Measurements from ENCODE around the gene AGAP1.

Gene AGAP1

GRCh38 chr2:235737840-235738239 lies 244.0 kb downstream of the AGAP1 start:
- Histone ChIP-seq H3K4me3 (no peak overlapping the region), H3K27ac (no peak overlapping the region)
- no peak for DNase-seq (ENCODE audit: low spot score)
- no peak for TF ChIP-seq CTCF (IDR thresholded peaks at IDR 0.05)

- H3K4me3 ChIP-seq: no peak overlapping the region
- DNase-seq (ENCODE audit: low spot score): no peak
- TF ChIP-seq CTCF (IDR thresholded peaks at IDR 0.05): no peak
- no peak overlapping the region for H3K27ac ChIP-seq
These were observed 246.0 kb downstream of the AGAP1 start for GRCh38 chr2:235739704-235740415.

- Histone ChIP-seq H3K4me3 (no peak overlapping the region), H3K27ac (no peak overlapping the region)
- no peak for TF ChIP-seq CTCF (IDR thresholded peaks at IDR 0.05)
- no peak for DNase-seq (ENCODE audit: low spot score)
These were observed 247.0 kb downstream of the AGAP1 start for GRCh38 chr2:235740821-235741220.

GRCh38 chr2:235744161-235744560 lies 250.3 kb downstream of the AGAP1 start:
- TF ChIP-seq CTCF (IDR thresholded peaks at IDR 0.05): no peak

GRCh38 chr2:235745597-235745996 lies 251.8 kb downstream of the AGAP1 start:
- TF ChIP-seq CTCF (IDR thresholded peaks at IDR 0.05): no peak
- H3K4me3 ChIP-seq: no peak overlapping the region
- no peak overlapping the region for H3K27ac ChIP-seq
- no peak for DNase-seq (ENCODE audit: low spot score)

More at GRCh38 chr2:235744161-235744560, 250.3 kb downstream of the AGAP1 start:
- no peak for DNase-seq (ENCODE audit: low spot score)
- H3K4me3 ChIP-seq: no peak overlapping the region
- no peak overlapping the region for H3K27ac ChIP-seq

- no peak overlapping the region for H3K27ac ChIP-seq
- TF ChIP-seq CTCF (IDR thresholded peaks at IDR 0.05): peak; percentile 51
- no peak for DNase-seq (ENCODE audit: low spot score)
These were observed 252.6 kb downstream of the AGAP1 start for GRCh38 chr2:235746257-235746934.

More at GRCh38 chr2:235746257-235746934, 252.6 kb downstream of the AGAP1 start:
- no peak overlapping the region for H3K4me3 ChIP-seq
